ENCODE measurements around the gene LHB.
"Not testable (repeated sequence)": the region's sequence is repeated elsewhere in the genome, so short reads cannot be mapped to it uniquely, and the experiment has no call there.

LHB gene

DNA sequence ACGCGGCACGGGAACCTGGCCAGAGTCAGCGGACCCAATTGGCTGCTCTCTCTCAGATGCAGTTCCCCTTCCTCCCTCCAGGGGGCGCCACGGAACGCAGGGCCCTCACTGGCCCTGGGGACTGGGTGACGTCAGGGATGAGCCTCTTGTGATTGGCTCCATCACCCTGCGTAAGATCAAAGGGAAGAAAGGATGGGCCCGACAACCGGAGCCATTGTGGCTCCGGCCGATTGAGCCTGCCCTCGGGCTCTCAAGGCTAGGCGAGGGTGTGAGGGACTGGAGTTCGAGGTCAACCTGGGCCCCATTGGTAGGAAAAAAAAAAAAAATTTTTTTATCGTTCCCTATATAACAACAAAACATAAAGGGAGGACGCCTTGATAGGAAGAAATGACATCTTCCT lies 19.9 kb upstream of the LHB start, which contains the start of gene CGB1:
CGB1 (minus strand) TSS at position 81 of the 400 bp plus-strand sequence. CDS start 184 bp downstream, outside the sequence.
- not testable (repeated sequence) for DNase-seq

- not testable (repeated sequence) for DNase-seq
These were observed 14.9 kb upstream of the LHB start, which contains the start of gene CGB2 for GRCh38 chr19:49031642-49032301. TSS of gene CGB2 (plus strand) at chr19:49031890. CDS start at chr19:49032096, 206 bp downstream.

DNA sequence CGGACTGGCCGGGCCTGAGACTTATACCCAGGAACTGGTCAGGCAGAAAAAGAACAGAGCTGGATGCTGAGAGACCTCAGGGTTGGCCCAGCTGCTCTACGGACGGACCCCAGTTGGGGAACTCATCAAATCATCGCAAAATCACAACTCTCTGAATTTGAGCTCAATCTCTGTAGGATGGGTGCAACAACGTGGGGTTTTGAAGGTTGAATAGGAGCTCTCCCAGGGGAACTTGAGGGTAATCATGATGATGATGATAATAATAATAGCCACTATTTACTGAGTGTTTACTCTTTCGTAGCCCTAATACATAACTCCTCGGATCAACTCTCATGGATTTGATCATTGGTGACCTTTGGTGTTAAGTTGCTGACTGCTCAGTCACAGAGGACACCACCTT lies 13.4 kb upstream of the LHB start:
- not testable (repeated sequence) for DNase-seq

DNA sequence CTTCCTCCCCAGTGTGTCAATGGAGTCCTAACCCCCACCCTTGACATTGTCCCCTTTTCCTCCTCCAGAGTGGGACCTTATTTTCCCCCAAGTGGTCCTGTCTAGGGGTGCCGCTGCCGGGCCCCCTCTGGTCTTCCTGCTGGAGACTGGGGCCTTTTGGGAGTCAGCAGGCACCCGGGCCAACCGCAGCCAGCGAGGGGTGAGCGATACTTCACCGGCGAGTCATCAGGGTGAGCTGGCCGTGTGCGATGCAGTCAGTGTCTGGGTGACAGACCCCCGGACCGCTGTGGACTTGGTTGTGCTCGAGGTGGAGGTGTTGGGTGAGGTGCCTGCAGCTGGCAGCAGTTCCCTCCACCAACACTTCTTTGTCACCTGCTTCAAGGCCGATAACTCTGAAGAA lies 12.9 kb upstream of the LHB start:
- DNase-seq: not testable (repeated sequence)

- not testable (repeated sequence) for DNase-seq
These were observed 11.8 kb upstream of the LHB start for GRCh38 chr19:49028686-49029085.

GRCh38 chr19:49025599-49025998 lies 8.7 kb upstream of the LHB start:
- not testable (repeated sequence) for DNase-seq

- DNase-seq: not testable (repeated sequence)
These were observed 8.2 kb upstream of the LHB start for GRCh38 chr19:49025088-49025487.

- DNase-seq: not testable (repeated sequence)
These were observed 7.3 kb upstream of the LHB start, which contains the start of gene CGB3 for GRCh38 chr19:49024233-49024632. TSS of gene CGB3 (minus strand) at chr19:49024333. CDS start at chr19:49023971, 362 bp downstream.

GRCh38 chr19:49022116-49022515 lies 5.2 kb upstream of the LHB start:
- DNase-seq: no peak

GRCh38 chr19:49020931-49021895 lies 4.3 kb upstream of the LHB start:
- DNase-seq: no peak

DNA sequence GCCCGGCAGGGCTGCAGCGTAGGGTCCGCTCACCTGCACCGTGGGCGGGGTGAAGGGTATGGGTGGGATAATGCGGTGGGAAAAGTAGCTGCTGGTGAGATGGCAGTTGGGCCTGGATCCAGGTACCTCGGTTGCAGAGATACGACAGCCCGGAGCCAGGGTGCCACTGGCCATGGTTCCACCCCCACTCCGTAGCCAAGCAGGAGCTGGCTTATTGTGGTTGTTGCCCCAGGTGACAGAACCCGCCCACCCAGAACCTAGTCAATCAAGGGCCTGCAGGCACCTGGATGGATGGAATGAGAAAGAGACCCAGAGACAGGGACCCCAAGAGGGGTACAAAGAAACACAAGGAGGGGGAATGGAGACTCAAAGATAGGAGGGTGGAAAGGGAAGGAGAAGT lies 3.5 kb upstream of the LHB start:
- DNase-seq: no peak

- DNase-seq: peak in 1 of 2 donors; percentile 27
These were observed 2.5 kb upstream of the LHB start for GRCh38 chr19:49019242-49019932.

GRCh38 chr19:49018388-49019241 lies 1.7 kb upstream of the LHB start:
- DNase-seq: not testable (repeated sequence)

DNA sequence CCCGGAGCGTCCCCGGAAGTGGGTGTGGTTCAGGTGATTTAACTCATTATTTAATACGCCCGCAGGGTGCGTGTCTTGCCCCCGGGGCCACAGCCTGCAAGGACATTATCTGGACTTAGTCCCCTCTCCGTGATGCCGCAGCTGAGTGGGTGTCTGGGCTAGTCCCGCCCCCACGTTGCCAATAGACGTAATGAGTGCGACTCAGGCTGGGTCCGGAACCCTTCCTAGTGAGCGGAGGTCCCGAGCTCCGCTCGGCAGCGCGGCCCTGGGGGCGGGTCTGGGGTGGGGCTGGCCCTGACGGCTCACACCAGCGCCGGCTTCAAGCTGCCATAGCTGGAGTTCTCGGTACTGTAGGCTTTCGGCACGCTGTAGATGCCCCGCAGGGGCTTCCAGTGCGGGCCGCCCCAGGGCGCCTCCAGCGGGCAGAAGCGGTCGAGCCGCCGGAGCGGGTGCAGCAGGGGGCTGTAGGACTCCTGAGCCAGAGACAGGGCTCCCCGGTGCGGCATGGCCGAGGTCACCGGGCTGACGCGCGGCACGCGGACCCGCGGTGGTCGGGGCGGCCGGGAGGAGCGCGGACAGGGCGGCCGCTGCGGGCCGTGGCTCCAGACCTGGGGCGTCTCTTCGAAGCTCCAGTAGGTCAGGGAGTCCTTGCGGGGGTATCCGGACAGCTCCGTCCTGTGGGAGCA lies 918 bp upstream of the LHB start:
- DNase-seq: peak; percentile 17 to 22

- DNase-seq: no peak
These were observed 638 bp downstream of the LHB start for GRCh38 chr19:49016067-49016839.

- DNase-seq: no peak
These were observed 2.0 kb downstream of the LHB start for GRCh38 chr19:49014870-49015255.

GRCh38 chr19:49014123-49014869 lies 2.6 kb downstream of the LHB start:
- no peak for DNase-seq

- no peak for DNase-seq
These were observed 5.7 kb downstream of the LHB start for GRCh38 chr19:49011194-49011593.

- no peak for DNase-seq
These were observed 6.4 kb downstream of the LHB start for GRCh38 chr19:49010453-49010852.

DNA sequence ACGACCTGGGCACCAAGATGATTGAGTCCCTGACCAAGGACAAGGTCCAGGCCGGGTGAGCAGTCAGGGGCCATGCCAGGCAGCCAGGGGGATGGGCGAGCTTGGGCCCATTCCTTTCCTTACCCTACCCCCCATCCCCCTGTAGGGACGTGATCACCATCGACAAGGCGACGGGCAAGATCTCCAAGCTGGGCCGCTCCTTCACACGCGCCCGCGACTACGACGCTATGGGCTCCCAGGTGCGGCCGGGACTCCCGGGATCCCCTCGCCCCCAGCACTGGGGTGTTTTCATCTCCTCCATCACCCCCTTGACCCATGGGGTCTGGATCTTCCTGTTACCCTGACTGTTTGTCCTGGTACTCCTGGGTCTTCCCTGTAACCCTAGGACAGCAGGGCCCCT lies 7.1 kb downstream of the LHB start:
- no peak for DNase-seq
